BLaER1 treated with 17β-estradiol and CSF1 and Interleukin-3, amounts not matched to agents 10 nM and 100 nM (cell line): ENCODE results near the gene VSNL1.

Source experiments
- H3K27ac ChIP-seq, 11 experiments: shearing (Covaris generic); formaldehyde crosslinking; 2 replicates each; pipeline ENCODE4 v1.8.1; 2022
- H3K27me3 ChIP-seq, 11 experiments: shearing (Covaris generic); formaldehyde crosslinking; 2 replicates each; pipeline ENCODE4 v1.8.1; 2022
- H3K36me3 ChIP-seq, 11 experiments: shearing (Covaris generic); formaldehyde crosslinking; 2 replicates each; pipeline ENCODE4 v1.8.1; 2022
- H3K4me1 ChIP-seq, 10 experiments: shearing (Covaris generic); formaldehyde crosslinking; 2 replicates each; pipeline ENCODE4 v1.8.1; 2022
- H3K4me2 ChIP-seq, 11 experiments: shearing (Covaris generic); formaldehyde crosslinking; 2 replicates each; pipeline ENCODE4 v1.8.1; 2022
- H3K4me3 ChIP-seq, 10 experiments: shearing (Covaris generic); formaldehyde crosslinking; 2 replicates each; pipeline ENCODE4 v1.8.1; 2022
- H3K9ac ChIP-seq, 11 experiments: shearing (Covaris generic); formaldehyde crosslinking; 2 replicates each; pipeline ENCODE4 v1.8.1; 2022
- H3K9me3 ChIP-seq, 11 experiments: shearing (Covaris generic); formaldehyde crosslinking; replicated peaks in 1 of 11; 2 replicates each; pipeline ENCODE4 v1.8.1; 2022
- H4K20me1 ChIP-seq, 11 experiments: shearing (Covaris generic); formaldehyde crosslinking; 2 replicates each; pipeline ENCODE4 v1.8.1; 2022
- Cebpa-rat ChIP-seq, 11 experiments: shearing (Covaris generic); IDR thresholded peaks; 2 replicates each; pipeline ENCODE4 v1.8.1; 2022

Gene VSNL1

GRCh38 chr2:17539611-17540092 is 844 bp upstream of the VSNL1 start:
- H3K9me3 ChIP-seq, result peaks cover 19 to 29% (median 26%) of the 10 kb centered on the region in 11 experiments
- H4K20me1 ChIP-seq, result no peaks in the 10 kb centered on the region; a peak in 1 of 22 replicates
- no peak overlapping the region for H3K27ac ChIP-seq
- no peak overlapping the region for H3K4me2 ChIP-seq
- H3K27me3 ChIP-seq, result no peaks in the 10 kb centered on the region
- no peaks in the 10 kb centered on the region for H3K36me3 ChIP-seq
- peaks cover 0 to 26% (median 0%) of the 10 kb centered on the region in 10 experiments; a peak in 4 of 20 replicates for H3K4me1 ChIP-seq
- no peak overlapping the region for H3K4me3 ChIP-seq
- no peak for TF ChIP-seq Cebpa-rat (IDR thresholded peaks at IDR 0.05)
- no peak overlapping the region for H3K9ac ChIP-seq

- H4K20me1 ChIP-seq, result no peaks in the 10 kb centered on the region; a peak in 1 of 22 replicates
- no peaks in the 10 kb centered on the region for H3K27me3 ChIP-seq
- no peak overlapping the region for H3K27ac ChIP-seq
- H3K9me3 ChIP-seq, result peaks cover 19 to 29% (median 26%) of the 10 kb centered on the region in 11 experiments
- H3K4me2 ChIP-seq, result no peak overlapping the region
- H3K9ac ChIP-seq, result no peak overlapping the region
- no peak for TF ChIP-seq Cebpa-rat (IDR thresholded peaks at IDR 0.05)
- no peaks in the 10 kb centered on the region for H3K36me3 ChIP-seq
- peaks cover 0 to 26% (median 0%) of the 10 kb centered on the region in 10 experiments; a peak in 4 of 20 replicates for H3K4me1 ChIP-seq
- H3K4me3 ChIP-seq, result no peak overlapping the region
These were observed 476 bp downstream of the VSNL1 start for GRCh38 chr2:17540813-17541530.

DNA sequence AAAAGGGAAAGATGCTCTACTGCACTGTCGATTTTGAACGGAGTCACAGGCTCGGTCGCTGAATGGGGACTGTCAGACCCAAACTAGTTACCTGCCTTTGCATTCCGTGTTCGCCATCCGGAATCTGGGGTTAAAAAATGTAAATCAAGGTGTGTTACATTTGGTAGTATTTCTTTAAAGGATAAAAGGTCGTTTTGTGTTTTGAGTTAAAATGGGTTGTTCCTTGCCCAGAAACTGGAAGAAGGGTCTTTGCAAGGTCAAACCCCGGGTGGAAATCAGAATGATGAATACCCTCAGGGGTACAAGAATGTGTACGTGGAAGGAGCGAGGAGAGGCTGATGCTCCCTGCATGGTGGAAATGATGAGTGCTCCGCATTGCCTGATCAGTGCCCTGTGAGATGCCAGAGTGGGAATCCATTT is 1.0 kb downstream of the VSNL1 start:
- Histone ChIP-seq H3K4me3 (no peak overlapping the region), H3K9ac (no peak overlapping the region)

GRCh38 chr2:17542471-17542870 is 2.0 kb downstream of the VSNL1 start:
- Histone ChIP-seq H3K4me3 (no peak overlapping the region), H3K9me3 (peaks cover 19 to 29% (median 26%) of the 10 kb centered on the region in 11 experiments), H3K4me1 (peaks cover 0 to 14% (median 0%) of the 10 kb centered on the region in 10 experiments; a peak in 3 of 20 replicates), H3K36me3 (no peaks in the 10 kb centered on the region), H3K27ac (no peak overlapping the region), H3K27me3 (no peaks in the 10 kb centered on the region), H4K20me1 (no peaks in the 10 kb centered on the region; a peak in 1 of 22 replicates), H3K4me2 (no peak overlapping the region), H3K9ac (no peak overlapping the region)
- no peak for TF ChIP-seq Cebpa-rat (IDR thresholded peaks at IDR 0.05)

More for the DNA sequence above, 1.0 kb downstream of the VSNL1 start:
- no peaks in the 10 kb centered on the region; a peak in 1 of 22 replicates for H4K20me1 ChIP-seq
- no peaks in the 10 kb centered on the region for H3K36me3 ChIP-seq
- TF ChIP-seq Cebpa-rat (IDR thresholded peaks at IDR 0.05), result no peak
- no peak overlapping the region for H3K27ac ChIP-seq
- H3K4me1 ChIP-seq, result peaks cover 0 to 21% (median 0%) of the 10 kb centered on the region in 10 experiments; a peak in 4 of 20 replicates
- peaks cover 19 to 29% (median 26%) of the 10 kb centered on the region in 11 experiments for H3K9me3 ChIP-seq
- H3K27me3 ChIP-seq, result no peaks in the 10 kb centered on the region
- H3K4me2 ChIP-seq, result no peak overlapping the region

DNA sequence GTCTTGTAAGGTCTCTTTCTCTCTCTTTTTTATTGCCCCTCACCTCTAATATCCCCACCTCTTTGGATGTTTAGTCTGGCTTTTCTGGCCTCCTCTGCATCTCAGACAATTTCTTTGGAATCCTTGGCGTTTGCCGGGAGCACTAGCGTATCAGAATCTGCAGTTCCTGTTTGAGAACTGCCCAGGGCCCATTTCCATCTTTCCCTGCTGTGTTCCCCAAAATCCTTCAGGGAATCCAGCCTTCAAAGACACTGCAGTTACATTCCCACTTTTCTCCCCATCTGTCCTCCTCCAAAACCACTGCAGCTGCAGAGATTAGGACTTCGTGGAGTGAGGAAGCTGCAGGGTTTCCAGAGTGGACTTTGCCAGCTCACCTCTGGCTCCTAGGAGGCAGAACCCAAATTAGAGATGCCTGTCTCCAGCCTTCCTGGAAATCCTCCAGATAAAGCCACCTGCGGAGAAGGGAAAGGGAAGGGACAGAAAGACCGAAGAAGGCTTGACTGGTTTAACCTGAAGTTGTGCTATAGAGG is 2.7 kb downstream of the VSNL1 start:
- TF ChIP-seq Cebpa-rat (IDR thresholded peaks at IDR 0.05), result no peak
- Histone ChIP-seq H3K4me1 (peaks cover 0 to 14% (median 0%) of the 10 kb centered on the region in 10 experiments; a peak in 3 of 20 replicates), H4K20me1 (no peaks in the 10 kb centered on the region; a peak in 1 of 22 replicates), H3K9ac (no peak overlapping the region), H3K4me3 (no peak overlapping the region), H3K4me2 (peak overlapping the region in 1 of 11 experiments; percentile 7; a peak in 1 of 22 replicates), H3K9me3 (peaks cover 19 to 27% (median 25%) of the 10 kb centered on the region in 11 experiments), H3K36me3 (no peaks in the 10 kb centered on the region), H3K27ac (no peak overlapping the region), H3K27me3 (no peaks in the 10 kb centered on the region)

GRCh38 chr2:17543848-17544247 is 3.4 kb downstream of the VSNL1 start:
- Histone ChIP-seq H3K27me3 (no peaks in the 10 kb centered on the region), H3K4me1 (peaks cover 0 to 14% (median 0%) of the 10 kb centered on the region in 10 experiments; a peak in 3 of 20 replicates), H3K4me2 (peak overlapping the region in 1 of 11 experiments; percentile 7; a peak in 2 of 22 replicates)

DNA sequence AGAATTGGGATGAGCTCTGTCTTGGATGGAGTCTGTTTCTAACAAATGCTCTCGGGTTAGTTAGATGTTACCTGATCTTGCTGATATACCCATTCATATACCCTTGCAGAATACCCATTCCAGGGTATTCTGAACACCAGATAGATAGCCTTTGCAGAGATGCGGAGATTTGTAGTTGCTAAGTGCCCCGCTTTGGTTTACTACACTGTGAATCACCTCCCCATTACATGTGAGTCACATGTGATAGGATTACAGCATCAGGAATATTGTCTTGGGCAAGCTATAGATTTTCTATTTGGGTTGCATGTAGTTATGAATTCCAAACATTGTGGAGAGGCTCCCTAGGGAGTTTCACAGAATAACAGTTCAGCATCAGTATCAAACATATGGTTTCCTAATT is 3.8 kb downstream of the VSNL1 start:
- H3K27ac ChIP-seq, result no peak overlapping the region
- H3K27me3 ChIP-seq, result no peaks in the 10 kb centered on the region
- H3K36me3 ChIP-seq, result no peaks in the 10 kb centered on the region
- peak overlapping the region in 1 of 11 experiments; percentile 7; a peak in 1 of 22 replicates for H3K4me2 ChIP-seq
- no peak overlapping the region for H3K9ac ChIP-seq
- H3K4me1 ChIP-seq, result peaks cover 0 to 14% (median 0%) of the 10 kb centered on the region in 10 experiments; a peak in 3 of 20 replicates
- TF ChIP-seq Cebpa-rat (IDR thresholded peaks at IDR 0.05), result no peak
- H3K4me3 ChIP-seq, result no peak overlapping the region
- no peaks in the 10 kb centered on the region; a peak in 1 of 22 replicates for H4K20me1 ChIP-seq
- H3K9me3 ChIP-seq, result peaks cover 12 to 17% (median 15%) of the 10 kb centered on the region in 11 experiments

More at GRCh38 chr2:17543848-17544247, 3.4 kb downstream of the VSNL1 start:
- Histone ChIP-seq H3K27ac (no peak overlapping the region), H3K9ac (no peak overlapping the region), H4K20me1 (no peaks in the 10 kb centered on the region; a peak in 1 of 22 replicates), H3K9me3 (peaks cover 16 to 21% (median 19%) of the 10 kb centered on the region in 11 experiments), H3K4me3 (no peak overlapping the region), H3K36me3 (no peaks in the 10 kb centered on the region)
- no peak for TF ChIP-seq Cebpa-rat (IDR thresholded peaks at IDR 0.05)

- Histone ChIP-seq H4K20me1 (no peaks in the 10 kb centered on the region; a peak in 1 of 22 replicates), H3K27me3 (no peaks in the 10 kb centered on the region), H3K9ac (no peak overlapping the region), H3K4me3 (no peak overlapping the region), H3K36me3 (no peaks in the 10 kb centered on the region), H3K4me2 (no peak overlapping the region), H3K27ac (no peak overlapping the region), H3K9me3 (peaks cover 0 to 1% (median 0%) of the 10 kb centered on the region in 11 experiments; a peak in 2 of 22 replicates), H3K4me1 (peaks cover 0 to 14% (median 0%) of the 10 kb centered on the region in 10 experiments; a peak in 3 of 20 replicates)
- no peak for TF ChIP-seq Cebpa-rat (IDR thresholded peaks at IDR 0.05)
These were observed 5.5 kb downstream of the VSNL1 start for GRCh38 chr2:17545680-17546613.
